Activated CD4-positive, CD25-positive, alpha-beta regulatory T cell (primary cell): ENCODE results near the gene UFD1.

Experiments
- DNase-seq, 4 experiments: peaks; one replicate each; lab custom pipeline; 2025; lab: John Stamatoyannopoulos, UW

UFD1 gene

DNA sequence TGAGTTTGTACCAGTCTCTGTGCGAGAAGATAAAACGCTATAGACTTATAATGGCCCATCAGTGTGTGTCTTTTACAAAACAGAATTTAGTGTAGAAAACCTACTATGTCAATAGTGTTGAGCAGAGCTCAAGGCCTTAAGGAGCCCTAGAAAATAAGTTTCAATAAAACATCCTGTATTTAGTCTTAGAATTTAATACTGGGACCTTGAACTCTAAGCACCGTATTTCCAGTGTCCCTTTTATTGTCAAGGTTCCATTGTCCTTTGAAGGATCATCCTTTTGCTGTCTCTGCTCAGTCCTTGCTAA is 17.3 kb upstream of the UFD1 start:
- no peak for DNase-seq

DNA sequence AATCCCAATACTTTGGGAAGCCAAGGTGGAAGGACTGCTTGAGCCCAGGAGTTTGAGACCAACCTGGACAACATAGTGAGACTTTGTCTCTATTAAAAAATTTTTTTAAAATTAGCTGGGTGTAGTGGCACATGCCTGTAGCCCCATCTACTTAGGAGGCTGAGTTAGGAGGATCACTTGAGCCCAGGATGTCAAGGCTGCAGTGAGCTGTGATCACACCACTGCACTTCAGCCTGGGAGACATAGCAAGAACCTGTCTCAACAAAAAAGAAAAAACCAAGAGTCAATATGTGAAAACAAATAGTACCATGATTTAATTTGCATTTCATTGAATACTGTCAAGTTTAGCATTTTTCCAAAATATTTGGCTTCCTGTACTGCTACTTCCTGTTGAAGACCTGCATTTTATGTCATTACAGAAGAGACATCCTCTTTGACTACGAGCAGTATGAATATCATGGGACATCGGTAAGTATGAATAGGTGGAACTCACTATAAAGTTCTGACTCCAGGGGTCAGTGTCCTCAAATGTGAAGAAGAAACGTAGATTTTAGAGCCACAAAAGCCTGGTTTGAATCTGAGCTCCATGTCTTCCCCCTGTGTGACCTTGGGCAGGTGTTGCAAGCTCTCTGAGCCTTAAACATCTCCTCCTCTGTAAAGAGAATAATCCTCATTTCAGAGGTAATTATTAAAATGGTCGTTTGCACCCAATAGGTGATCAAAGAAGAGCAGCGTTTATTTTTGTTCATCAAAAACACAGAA is 16.8 kb upstream of the UFD1 start:
- DNase-seq, result no peak

DNA sequence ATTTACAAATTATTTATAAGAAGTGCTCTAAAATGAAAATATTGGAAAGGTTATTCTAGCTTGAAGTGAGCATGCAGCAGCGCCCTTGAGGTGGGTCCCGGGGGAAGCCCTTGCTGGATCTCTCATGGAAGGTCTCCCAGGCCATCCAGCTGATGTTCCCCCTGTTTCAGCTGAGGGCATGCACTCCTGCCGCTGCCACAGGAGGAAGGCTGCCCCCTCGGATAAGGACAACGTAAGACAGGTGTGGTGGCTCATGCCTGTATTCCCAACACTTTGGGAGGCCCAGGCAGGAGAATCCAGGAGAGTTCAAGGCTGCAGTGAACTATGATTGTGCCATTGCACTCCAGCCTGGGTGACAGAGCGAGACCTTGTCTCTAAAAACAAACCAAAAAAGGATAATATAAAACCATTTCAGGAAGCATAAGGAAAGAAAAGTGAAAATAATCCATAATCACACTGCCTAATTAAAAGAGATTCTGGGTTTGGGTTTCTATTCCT is 15.7 kb upstream of the UFD1 start:
- DNase-seq, result no peak

DNA sequence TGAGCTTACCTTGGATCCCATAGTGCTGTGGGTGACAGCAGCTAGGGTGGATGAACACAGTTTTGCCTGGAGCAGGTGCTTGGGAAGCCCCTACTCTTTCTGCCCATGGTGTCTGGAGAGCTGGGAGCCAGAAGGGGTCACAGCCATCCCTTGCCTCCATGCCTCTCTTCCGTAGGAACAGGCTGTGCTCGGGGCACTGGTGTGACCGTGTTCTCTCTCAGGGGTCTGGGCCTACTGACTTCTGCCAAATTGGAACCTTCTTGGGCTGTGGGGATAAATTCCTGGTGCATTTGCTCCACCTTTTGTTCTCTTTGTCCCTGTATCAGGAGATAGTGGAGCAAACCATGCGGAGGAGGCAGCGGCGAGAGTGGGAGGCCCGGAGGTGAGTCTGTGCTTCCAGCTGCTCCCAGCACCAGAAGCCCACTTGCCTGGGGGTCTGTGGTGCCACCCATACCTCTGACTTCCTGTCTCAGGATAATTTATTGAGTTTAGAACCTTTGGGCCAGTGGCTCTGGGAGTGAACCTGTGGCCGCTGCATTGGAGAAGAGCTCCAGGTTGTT is 15.1 kb upstream of the UFD1 start:
- DNase-seq, result no peak

DNA sequence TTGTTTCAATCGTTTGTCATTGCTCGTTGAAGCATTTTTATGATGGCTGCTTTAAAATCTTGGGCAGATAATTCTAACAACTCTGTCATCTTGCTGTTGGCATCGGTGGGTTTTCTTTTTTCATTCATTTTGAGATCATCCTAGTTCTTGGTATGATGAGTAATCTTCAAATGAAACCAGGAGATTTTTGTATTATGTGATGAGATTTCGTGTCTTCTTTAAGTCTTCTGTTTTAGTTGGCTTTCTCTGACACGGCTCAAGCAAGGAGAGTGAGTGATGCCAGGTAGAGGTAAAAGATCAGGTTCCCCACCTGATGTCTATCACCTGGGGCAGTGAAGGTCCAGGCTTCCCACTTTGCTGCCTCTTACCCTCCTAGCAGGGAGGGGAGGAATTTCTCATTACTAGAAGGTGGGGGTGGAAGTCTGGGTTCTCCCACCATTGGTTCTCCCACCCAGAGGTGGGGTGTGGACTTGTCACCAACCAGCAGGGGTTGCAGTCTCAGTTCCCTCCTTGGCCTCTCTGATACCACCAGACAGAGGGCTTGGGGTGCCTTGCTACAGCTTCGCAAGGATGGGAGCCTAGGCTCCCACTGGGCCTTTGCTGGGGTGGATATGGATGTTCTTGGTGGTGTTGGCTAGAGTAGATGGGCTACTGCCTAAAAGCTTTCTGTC is 13.6 kb upstream of the UFD1 start:
- no peak for DNase-seq

DNA sequence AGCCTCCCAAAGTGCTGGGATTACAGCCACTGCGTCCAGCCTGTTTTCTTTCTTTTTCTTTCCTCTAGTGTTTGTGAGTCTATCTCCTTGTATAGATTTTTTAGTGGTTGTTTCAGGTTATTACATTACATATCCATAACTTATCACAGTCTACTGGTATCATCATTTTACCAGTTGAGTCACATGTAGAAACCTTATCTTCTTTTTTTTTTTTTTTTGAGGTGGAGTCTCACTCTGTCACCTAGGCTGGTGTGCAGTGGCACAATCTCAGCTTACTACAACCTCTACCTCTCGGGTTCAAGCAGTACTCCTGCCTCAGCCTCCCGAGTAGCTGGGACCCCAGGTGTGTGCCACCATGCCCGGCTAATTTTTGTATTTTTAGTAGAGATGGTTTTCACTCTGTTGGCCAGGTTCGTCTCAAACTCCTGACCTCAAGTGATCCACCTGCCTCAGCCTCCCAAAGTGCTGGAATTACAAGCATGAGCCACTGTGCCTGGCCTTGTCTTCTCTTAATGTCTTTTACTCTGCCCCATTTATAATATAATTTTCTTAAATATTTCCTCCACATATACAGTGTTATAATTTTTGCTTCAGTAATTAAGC is 11.7 kb upstream of the UFD1 start:
- no peak for DNase-seq

DNA sequence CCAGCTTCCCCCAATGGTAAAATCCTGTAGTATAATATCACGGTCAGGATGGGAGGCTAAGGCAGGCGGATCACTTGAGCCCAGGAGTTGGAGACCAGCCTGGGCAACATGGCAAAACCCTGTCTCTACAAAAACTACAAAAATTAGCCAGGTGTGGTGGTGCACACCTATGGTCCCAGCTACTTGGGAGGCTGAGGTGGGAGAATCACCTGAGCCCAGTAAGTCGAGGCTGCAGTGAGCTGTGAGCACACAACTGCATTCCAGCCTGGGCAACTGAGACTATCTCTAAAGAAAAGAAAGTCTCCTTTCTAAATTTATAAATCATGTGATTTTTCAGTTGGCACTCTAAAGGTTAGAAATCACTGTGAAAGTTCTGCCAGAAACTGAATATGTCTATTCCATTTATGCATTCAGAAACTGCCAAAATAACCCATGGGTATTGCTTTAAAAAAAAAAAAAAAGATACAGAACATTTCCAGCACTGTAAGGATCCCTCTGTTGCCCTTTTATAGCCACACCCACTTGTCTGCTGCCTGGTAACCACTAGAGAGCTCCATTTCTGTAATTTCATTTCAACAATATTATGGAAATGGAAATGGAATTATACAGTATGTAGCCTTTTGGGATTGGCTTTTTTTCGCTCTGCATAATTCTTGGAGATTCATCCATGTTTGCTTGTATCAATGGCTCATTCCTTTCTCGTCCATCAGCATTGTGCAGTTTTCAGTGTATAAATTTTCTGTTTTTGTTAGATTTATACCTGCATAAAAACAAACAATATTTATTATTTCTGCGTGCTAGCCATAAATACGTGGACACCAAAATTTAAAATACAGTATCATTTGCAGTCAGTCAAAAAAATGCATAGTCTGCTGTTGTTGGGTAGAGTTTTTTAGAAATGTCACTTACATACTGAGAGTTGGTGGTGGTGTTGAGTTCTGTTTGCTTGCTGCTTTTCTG is 10.2 kb upstream of the UFD1 start:
- DNase-seq, result no peak

DNA sequence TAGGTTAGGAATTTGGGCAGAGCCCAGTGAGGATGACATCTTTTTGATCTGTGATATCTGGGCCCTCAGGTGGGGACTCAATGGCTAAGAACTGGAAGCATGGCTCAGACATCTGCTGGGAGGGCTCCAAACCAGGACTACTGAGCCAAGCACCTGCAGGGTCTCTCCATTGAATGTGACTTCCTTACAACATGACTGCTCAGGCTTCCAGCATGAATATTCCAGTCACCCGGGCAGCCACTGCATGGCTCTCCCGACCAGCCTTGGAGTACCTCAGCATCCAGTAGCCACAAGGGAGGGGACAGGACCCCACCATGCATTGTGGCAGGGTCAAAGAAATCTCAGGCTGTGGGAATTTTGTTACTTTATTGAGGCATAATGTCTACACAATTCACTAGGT is 9.3 kb upstream of the UFD1 start:
- DNase-seq, result no peak

DNA sequence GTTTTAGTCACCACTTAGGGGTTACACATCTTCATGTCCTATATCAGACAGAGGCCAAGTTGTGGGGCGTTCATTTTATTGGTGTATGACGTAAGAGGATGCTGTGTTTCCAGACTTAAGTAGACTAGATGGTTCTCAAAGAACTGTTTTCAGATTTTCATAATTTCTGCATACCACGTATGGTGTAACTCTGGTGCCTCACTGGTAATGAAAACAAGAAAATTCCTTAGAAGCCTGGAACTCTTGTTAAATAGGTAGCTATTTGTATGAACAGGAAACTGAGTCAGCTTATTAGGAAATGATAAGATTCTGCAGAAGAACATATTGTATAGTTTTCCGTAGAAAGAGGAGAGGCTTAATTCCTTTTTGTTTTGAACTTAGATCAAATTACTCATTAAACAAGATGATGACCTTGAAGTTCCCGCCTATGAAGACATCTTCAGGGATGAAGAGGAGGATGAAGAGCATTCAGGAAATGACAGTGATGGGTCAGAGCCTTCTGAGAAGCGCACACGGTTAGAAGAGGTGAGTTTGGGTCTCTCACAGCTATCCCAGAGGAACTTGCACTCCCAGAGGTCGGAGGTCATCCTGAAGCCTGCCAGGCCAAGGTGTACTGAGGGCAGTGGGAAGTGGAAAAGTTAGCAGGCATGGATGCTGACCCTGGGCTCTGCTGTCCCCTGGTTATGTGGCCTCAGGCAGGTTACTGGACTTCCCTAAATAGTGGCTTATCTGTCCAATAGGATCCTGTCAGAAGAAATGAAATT is 4.7 kb upstream of the UFD1 start:
- no peak for DNase-seq

DNA sequence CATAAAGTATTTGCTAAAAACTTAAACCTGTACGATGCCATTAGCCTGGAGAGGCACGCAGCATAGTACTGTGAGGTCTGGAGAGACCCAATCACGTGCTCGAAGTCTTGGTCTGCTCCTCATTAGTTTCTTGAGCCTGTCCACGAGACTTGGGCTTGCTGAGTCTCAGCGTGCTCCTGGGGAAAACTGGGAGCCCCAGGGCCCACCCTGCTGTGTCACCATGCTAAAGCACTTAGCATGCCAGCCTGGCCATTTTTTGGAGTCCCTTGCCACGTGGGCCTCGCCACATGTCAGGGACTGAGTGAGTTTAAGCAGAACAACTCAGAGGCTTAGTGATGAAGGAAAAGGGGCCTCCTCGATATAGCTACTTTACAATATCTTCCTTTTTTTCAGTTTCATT is 3.3 kb upstream of the UFD1 start:
- DNase-seq, result no peak

DNA sequence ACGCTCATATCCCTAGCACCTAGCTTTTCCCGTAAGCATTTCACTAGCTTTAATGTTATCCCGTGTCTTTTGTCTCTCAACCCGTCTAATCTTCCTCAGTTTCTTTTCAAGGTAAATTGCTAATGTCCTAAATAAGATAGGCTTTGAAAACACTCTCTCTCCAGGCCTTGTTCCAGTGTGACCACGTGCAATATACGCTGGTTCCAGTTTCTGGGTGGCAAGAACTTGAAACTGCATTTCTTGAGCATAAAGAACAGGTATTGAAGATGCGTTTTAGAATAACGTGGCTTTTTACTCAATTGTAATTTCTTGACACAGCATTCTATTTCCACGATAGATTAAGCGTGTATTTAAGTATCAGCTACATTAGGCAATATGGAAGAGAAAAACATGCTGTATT is 1.8 kb upstream of the UFD1 start:
- DNase-seq, result no peak

DNA sequence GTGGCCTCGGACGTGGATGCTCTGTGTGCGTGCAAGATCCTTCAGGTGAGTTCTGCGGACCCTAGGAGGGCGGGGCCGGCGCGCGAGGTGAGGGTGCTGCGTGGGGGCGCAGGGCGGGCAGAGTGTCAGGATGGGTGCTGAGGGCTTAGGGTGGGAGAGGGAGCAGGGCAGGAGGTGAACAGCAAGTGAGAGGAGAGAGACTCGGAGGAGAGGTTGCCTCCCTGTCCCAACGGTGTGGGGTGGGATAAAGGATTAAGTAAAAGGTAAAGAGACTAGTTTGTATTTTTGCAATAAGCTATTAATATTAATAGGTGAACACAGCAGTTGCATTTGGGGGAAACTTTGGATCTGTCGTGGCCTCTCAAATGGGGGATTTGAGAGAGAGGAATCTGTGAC is 1.2 kb upstream of the UFD1 start:
- DNase-seq, result no peak

DNA sequence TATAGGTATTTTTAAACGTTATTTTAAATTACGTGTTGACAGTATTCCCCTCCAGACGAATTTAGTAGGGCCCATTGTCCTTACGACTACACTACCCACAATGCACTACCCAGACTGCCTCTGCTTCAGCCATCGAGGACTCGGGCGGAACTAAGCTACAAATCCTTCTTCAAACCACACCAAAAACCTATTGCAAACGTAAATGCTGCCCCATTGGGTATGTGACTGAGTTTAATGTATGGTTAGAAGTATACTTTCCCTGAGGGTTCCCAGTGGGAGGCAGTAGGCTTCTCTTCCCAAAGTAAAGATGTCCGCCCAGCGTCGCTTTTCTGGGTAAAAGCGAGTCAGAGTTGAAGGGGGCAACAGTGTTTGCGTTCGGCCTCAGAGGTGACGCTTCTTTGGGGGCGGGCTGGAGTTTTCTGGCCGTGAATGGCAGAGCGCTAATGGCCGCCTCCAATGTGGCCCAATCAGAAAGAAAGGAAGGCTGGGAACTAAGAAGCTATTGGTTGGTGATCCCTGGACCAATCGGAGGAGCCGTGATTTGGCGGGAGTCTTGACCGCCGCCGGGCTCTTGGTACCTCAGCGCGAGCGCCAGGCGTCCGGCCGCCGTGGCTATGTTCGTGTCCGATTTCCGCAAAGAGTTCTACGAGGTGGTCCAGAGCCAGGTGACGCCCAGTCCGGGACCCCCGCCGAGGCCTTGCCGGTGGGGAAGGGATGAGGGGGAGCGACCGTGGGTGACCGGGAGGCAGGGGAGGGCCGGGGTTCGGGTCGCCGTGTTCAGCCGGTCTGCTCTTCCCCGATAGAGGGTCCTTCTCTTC is 571 bp upstream of the UFD1 start, which contains the start of gene CDC45:
Gene CDC45, plus strand, starts transcription at position 566 of the 818 bp plus-strand sequence. Its CDS starts 49 bp downstream, at position 615.
- peak; percentile 81 to 88 (median 86) for DNase-seq

DNA sequence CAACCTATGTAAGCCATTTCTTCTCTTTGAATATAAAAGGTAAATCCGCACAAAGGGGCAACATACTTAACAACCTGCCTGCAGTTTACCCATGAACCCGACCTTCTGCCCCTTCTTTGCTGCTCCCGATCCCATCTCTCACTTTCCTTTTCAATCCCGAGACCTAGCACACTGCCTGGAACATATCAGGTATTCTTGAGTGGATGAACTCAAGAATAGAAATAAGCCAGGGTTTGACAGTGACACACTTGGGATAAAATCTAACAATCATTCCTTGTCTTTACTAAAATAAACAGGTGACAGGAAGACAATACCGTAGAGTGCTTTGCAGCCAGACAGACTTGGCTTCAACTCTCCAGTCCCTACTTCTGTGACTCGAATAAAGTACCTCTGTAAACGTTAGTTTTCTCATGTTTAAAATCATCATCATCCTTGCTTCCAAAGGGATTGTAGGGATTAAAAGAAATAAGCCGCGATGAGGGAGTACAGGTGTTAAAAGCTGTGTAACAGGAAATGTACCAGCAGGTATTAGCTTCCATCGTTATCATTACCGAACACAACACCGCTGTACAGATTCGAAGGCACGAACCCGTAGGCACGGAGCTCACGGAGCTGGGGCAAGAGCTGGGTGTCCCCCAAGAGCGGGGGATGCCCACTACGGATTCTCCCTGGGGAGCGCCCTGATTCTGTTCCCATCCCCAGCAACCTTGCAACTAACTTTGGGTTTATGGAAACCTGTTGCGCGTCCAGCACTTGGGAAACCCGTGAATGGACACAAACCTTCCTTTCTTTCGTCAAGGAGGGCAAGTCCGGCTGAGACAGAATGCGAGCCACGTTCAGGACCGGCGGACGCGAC is 720 bp downstream of the UFD1 start:
- DNase-seq, result no peak

DNA sequence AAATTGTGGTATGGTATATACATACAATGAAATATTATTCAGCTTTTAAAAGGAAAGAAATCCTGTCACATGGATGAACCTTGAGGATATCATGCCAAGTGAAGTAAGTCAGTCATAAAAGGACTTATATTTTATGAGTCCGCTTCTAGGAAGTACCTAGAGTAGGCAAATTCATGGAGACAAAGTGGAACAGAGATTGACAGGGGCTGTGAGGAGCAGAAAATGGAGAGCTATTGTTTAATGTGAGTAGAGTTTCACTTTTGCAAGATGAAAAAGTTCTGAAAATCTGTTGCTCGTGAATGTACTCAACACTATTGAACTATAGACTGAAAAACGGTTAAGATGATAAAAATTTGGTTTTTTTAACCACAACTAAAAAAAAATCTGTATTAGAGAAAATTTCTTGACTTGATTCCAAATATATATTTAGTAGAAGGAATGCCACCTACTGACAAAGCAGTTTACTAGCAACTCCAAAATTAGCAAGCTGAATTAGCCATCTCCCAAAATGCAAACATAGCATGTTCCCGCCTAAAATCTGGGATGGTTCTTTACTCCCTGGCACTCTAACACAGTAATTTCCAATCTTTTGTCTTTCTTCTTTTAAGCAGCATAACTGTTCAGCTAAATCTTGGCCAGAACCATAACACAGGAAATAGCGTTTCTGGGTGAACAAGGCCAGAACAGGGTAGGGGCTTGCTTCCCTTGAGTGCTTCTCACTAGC is 1.5 kb downstream of the UFD1 start:
- DNase-seq, result no peak

DNA sequence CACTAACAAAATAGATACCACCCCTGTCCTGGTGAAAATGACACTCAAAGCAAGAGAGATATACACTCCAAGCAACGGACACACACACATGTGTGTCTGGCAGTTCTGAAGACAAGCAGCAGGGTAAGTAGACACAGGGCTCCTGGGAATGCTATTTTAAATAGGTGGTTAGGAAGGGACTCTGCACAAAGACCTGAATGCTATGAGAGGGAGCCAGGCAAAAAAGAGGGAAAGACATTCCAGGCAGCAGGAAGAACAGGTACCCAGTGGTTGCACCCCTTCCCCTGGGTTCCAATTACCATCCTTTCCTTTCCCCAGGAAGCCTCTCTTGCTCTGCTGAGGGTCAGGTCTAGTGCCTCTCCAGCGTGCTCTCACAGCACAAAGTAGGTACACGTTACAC is 3.0 kb downstream of the UFD1 start:
- DNase-seq, result no peak

DNA sequence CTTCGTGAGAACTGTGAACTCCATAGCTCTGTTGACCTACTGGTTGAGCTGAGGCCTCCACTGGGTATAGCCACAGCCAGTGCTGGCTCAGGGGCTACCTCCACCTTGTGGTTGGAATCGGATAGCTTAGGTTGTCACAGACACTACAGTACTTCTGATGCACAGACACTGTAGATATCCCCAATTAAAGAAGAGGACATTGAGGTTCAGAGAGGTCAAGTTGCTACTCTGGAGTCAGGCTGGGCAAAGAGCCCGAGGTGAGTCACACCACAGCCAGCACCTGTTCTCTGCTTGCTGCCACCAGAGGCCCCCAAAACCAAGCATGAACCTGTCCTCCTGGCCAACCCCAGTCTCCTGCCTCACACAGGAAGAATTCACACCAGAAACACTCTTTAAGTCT is 5.4 kb downstream of the UFD1 start:
- DNase-seq, result no peak

DNA sequence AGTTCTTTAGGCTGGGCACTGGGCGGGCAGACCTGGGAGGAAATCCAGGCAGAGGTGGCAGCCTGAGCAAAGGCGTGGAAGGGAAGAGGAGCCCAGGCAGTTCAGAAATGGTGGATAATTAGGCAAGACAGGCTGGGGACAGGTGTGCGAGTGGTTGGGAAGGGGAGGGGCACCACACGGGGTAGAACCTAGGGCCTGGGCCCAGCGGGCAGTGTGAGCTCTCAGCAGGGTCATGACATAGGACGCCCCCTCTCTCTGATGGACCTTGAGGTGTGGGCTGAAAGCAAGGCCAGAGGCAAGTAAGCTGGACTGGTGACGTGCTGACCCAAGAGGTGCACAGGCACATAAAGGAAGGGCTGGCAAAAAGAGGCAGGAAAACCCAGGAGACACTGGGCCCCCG is 6.8 kb downstream of the UFD1 start:
- DNase-seq, result no peak

DNA sequence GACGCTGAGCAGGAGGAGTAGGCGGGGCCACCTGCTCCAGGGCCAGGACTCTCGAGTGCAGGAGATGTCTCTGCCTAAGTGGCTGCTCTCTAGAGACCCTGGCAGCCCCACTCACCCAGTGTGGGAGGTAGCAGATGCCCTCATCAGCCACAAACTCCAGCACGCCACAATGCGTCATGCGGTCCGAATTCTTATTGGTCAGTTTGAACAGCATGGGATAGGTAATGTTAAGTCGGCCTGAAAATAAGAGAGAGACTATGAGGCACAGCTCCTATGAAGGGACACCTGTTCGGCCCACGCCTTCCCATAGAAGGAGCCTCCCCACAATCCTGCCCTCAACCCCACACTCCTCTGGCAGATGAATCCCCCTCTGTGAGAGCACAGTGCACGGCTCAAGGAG is 7.4 kb downstream of the UFD1 start:
- DNase-seq, result no peak
